HG03342 (cell line): ENCODE results near the gene CYP2U1.
"Not testable (repeated sequence)": the region's sequence is repeated elsewhere in the genome, so short reads cannot be mapped to it uniquely, and the experiment has no call there.

Experiments
- ATAC-seq: cut with Tn5 transposase; IDR thresholded peaks from one replicate; pipeline ENCODE4 v1.9.1; 2021; ENCODE audit warnings: mild to moderate bottlenecking, moderate library complexity; ENCODE audit not compliant: unreplicated experiment

CYP2U1 gene

DNA sequence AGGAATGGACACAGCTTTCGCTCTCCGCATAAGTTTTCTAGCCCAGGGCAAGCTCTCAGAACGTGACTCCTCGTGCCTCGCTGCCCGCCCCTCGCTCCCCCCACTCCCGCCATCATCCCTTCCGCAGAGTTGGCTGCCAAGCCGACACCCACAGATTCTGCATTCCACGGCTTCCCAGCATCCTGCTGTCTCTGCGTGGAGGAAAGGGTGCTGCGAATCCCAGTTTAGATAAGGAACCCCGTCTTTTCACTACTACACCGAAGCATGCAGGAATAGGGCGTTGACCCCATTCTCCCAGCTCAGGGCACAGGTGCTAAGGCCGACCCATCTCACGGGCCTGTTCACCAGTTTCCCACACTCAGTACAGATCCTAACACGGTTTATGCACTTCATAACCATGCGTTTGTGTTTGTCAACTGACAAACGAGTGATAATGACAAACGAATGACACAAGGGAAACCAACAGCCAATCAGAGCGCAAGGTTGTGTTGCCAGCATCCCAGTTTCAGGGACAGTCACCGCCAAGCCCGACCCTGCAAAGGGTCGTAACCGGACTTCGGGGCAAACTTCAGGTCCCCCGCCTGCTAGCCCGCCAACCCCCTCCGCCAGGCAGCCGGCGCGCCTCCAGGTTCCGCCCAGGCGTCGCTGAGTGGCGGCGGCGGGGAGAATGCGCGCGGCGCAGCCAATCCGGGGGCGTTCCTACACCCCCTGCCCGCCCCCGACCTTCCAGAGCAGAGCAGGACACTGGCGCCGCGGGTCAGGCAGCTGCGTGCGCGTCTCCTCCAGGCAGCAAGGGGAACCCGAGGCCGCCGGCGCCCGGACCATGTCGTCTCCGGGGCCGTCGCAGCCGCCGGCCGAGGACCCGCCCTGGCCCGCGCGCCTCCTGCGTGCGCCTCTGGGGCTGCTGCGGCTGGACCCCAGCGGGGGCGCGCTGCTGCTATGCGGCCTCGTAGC, at the start of gene CYP2U1:
Gene CYP2U1, plus strand, starts transcription at position 729 of the 954 bp plus-strand sequence. Its CDS starts 95 bp downstream, at position 824.
- ATAC-seq, result peak; percentile 95

DNA sequence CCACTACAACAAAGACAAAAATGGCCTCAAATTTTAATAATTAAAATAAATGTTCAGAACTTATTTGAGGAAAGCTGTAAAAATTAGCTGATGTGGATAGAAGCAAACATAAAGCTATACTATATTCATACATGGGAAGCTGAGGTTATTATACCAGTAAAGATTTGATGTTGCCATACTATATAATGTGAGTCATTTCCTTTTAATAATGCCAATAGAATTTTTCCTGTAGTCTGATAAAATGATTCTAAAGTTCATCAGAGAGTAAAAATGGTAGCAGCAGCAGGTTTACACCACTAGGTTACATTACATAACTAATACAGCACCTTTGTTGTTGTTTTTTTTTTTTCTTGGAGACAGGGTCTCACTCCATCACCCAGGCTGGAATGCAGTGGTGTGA, 45.5 kb upstream of the CYP2U1 start:
- no peak for ATAC-seq

DNA sequence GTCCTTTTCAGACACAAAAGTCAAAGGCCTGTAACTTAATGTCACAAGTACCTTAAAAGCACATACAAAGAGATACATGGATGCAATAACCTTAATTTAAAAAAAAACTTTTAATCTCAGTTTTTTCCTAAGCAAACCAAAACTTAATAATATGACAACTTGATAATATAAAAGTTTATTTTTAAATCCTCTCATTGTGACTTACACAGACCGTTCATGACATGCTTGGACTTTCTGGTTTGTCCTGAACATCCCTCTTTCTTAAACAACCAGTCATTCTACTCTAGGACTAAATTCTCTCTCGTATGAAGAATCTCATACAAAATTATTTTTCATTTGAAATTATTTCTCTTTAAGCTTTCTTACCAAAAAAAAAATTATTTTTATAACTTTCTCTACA, 43.1 kb upstream of the CYP2U1 start:
- ATAC-seq, result no peak

DNA sequence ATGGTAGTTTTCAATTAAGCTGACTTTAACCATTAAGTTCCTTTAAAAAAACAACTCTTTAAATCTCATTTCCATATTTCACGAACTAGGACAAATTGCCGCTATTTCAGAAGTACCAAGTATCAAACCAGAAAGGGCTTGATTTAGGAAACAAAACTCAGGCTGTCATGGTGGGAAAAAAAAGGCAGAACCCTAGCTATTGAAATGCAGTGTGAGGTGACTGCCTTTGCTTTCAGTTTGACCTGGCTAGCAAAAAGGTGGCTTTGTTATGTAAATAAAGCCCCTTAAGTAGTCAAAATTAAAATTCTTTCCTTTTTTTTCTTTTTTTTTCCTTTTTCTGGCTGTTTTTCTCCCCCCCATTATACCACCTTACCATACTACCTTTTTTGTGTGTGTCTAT, 40.6 kb upstream of the CYP2U1 start:
- ATAC-seq, result no peak

DNA sequence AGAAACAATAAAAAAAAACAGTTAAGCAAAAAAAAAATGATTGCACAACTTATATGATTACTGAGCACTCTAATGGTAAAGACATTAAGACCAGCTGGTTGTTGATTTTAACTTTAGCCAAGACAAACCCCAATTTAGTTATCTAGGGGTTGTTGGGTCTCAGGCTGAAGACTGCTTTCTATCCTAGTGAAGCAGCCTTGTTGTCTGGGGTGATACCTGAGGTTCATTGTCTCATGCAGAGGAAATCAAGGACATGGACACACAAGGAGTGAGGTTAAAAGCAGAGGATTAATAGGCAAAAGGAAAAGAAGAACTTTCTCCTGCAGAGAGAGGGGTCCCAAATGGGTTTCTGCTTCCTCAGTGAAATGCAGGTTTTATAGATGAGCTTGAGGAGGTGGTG, 40.0 kb upstream of the CYP2U1 start:
- no peak for ATAC-seq

DNA sequence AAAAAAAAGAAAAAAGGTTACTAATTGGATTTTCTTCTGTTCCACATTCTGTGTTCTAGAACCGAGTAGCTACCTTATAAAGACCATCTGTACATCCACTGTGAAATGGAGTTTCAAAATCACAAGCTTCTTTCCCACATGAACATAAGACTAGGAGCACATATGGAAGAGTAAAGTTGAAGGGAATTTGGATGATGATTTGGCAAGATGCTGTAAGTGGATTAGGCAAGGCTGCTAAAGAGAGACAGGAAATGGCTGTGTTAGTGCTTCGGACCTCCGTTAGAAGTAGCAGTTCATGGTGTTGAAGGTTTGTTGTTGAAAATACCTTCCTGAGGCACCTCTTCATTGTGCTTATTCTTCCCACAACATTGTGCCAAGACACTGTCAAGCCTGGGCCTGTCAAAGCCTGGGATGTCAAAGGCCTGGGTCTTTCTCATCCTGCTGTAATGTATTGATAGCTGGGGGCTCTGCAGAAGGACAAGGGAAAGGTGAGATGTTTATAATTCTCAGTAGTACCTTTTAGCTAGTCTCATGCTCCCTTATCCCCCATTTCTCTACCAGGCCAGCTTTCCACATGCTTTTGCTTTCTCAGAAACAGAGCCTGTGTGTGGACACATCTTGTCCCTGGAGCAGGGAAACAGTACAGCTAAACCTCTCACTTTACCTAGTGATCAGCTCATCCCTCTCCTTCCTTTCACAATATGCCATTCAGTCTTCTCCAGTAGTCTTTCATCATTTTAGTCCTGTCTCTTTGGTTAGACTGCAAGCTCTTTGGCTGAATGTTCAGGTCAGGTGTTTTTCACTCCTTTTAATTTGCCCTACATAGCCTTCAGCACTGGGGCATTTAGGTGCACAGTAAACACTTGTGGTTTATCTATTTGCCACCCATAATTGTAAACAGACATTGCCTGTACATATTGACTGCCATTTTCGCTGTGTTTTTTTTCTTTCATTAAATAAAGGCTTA, 37.9 kb upstream of the CYP2U1 start:
- ATAC-seq, result no peak

DNA sequence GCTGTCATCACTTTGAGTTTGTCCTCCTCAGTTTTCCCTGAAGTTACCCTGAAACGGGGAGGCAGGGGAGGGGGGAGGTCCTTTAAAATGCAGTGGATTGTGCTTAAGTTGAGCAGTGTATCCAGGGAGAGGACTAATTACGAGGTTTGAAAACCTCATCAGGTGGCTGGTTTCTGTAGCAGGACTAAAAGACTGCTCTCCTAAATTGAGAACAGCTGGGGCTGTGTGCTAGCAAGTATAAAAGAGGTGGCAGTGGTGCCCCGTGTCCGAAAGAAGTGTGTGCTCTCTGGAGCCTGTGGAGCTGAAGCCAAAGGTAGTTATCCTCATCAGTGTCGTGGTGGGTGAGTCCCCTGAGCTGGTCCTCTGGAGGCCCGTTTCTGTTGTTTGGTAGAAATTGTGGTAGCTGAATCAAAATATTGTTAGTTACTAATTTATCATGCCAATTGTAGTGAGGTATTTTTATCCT, 37.2 kb upstream of the CYP2U1 start:
- ATAC-seq, result no peak

DNA sequence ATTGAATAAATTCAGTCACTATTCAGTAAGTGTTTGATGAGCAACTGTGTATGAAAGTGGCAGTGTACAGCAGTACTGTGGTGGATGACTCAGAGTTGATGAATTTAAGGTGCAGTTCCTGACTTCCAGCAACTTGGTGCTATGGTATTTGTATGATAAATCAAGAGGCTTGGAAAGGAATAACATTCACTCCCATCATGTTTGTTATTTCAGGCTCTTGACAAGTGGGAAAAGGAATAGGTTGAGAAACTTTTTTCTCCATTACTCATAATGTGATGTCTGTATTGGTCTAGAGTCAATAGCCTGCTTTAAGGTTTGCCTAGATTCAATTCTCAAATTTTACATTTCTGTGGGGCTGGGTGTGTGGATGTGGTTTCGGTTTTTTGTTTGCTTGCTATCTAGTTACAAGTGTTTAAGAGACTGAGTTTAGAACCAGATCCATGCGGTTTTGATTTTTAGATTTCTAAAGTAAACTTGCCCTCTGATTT, 35.1 kb upstream of the CYP2U1 start:
- ATAC-seq, result no peak

DNA sequence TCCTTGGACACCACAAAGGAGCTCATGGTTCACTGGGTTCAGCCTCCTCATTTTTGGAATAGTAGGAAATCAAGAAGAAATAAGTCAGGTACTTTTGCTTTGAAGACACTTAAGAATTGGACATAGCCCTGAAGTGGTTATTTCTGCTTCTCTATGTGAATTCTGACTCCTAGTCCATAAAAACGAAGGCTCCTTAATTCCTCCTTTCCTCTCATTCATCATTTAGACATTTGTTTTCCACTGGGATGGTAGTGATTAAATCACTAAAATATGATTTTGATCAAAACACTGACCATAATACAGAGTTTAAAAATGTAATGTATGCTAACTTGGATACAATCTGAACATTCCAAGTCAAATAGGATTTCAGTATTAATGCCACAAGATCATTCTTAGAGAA, 34.7 kb upstream of the CYP2U1 start:
- no peak for ATAC-seq

DNA sequence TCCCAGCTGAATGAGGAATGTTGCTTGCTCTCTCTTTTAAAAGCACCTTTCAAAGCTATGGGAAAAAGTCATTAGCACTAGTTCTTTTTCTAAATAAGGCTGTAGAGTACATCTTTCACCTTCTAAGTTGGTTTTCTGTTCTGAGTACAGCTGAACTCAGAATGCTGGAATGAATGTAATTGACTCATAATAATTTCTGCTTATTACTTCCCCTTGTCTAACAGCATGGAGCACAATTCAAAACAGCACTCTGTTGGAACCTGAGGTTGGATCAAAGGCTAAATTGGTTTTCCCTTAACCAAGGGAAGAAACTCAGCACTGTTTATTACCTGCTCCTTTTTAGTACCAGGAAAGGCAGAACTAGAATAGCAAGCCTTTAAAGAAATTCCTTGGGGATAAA, 33.5 kb upstream of the CYP2U1 start:
- no peak for ATAC-seq

DNA sequence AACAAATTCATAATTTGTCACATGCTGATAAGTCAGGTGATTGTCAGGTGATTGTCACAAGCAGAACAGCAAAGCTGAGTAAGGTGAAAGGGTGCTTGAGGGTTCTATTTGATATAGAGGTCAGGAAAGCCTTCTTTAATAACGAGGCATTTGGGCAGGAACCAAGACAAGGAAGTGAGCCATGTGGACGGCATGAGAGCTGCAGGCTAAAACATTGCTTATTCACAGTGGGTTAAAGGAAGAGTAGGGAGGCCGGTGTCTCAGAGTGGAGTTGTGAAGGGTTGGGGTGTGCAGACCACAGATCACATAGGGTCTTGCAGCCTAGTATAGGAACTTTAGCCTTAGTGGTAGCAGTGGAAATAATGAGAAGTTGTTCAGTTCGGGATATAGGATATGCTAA, 31.3 kb upstream of the CYP2U1 start:
- ATAC-seq, result no peak

DNA sequence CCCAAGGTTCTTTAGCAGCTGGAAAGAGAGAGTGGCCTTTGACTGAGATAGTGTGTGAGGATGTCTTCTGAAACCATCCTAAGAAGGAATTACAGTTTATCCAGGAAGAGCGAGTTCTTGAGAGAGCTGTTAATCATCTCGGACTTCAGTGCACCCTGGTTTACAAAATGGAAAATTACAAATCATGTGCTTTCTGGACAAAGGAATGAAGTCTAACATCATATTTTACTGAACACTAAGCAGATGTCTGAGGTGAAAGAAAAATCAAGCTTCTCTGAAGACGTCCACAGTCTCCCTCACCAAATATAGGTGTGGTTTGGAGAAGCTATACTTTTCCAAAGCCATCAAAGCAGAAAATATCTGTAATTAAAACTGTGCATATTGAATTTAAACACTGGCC, 30.8 kb upstream of the CYP2U1 start:
- ATAC-seq, result no peak

DNA sequence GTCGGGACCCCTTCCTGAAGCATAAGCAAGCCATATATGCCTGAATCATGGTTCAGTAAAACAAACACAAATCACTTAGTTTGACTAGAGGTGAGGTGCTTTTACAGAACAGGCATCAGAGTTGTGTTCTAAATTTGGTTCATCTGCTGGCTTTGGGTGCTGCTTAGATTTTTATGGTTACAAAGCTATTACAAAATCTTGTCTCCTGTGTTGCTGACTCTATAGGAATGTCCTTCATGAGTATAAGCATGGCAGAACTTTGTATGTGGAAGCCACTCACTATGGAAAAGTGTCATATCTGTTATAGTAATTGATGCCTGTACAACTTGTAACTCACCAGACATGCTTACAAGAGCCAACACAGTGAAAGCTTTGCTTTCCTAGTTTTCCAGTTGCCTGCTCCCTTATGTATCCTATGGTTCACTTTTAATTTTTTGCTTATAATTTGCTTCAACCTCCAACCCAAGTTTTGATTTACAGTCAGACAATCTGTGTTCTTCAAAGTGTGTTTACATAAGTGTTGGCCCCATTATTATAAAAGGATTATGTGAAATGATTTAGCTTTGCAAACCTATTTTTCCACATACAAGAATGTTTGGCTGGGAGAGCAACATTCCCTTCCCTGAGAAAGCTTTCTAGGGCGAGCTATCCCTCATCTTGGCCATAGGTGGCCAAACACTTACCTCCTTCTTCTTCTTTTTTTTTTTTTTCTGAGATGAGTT, 30.0 kb upstream of the CYP2U1 start:
- no peak for ATAC-seq

DNA sequence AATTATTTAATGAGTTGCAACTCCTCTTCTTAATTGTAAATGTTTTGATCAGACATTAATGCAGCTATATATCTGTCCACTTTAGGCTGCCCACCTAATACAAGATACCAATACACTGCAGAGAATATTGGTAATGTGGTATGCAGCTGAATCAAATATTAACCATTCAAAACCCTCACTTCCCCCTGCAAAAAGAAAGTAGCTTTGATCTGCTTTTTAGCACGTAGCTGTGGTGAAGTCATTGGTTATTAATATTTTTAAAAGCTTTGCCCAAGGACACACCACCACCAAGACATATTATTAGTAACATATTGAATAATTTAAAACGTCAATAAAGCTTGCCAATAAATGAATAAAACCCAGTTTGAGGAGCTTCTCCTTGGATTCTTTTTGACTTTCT, 28.6 kb upstream of the CYP2U1 start:
- peak; percentile 82 for ATAC-seq

DNA sequence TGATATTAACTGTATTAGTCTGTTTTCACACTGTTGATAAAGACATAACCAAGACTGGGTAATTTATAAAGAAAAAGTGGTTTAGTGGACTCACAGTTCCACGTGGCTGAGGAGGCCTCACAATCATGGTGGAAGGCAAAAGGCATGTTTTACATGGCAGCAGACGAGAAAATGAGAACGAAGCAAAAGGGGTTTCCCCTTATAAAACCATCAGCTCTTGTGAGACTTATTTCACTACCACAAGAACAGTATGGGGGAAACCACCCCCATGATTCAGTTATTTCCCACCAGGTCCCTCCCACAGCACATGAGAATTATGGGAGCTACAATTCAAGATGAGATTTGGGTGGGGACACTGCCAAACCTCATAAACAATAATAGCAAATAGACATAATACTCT, 26.3 kb upstream of the CYP2U1 start:
- ATAC-seq, result not testable (repeated sequence)

DNA sequence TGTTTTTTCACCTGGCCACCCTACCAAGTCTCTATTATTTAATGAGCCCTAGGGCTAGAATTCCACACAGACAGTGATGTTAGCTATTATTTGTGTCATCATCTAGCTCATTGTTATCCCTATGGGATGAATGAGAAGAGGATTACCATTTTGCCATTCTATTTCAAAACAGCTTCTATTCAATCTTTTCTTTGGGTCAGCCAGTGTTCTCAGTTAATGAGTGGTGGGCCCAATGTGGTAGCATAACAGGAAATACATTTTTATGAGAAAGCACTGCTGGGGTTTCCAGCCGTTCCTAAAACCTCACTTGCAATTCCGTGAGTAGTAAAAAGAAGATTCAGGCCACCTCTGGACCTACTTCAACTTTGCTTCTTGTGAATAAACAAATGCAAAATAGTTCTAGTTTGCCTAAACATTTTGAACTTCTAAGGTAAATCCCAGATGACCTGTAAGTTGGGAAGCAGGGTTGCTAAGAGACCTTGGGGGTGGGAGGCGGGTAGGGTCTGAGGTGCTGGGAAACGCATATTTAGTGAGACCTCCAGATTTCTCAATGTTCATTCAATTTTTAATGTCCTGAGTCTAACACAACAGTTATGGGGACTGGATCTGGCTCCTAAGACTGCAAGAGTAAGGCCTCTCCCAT, 24.8 kb upstream of the CYP2U1 start:
- no peak for ATAC-seq

DNA sequence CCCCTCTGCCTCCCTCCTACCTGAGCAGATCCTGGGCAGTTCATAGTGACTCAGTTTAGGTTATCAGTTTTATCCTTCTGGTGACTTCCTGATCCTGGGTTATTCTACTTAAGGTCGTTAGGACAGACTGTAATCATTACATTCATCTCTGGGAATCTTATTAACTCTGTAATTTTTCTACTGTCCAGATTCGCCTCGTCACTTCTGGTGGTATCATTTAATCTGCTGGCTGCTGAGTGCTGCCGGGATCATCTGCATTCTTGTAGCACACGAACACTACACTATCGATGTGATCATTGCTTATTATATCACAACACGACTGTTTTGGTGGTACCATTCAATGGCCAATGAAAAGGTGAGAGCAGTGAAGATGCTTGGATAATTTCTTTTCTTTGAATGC, 23.0 kb upstream of the CYP2U1 start:
- no peak for ATAC-seq

DNA sequence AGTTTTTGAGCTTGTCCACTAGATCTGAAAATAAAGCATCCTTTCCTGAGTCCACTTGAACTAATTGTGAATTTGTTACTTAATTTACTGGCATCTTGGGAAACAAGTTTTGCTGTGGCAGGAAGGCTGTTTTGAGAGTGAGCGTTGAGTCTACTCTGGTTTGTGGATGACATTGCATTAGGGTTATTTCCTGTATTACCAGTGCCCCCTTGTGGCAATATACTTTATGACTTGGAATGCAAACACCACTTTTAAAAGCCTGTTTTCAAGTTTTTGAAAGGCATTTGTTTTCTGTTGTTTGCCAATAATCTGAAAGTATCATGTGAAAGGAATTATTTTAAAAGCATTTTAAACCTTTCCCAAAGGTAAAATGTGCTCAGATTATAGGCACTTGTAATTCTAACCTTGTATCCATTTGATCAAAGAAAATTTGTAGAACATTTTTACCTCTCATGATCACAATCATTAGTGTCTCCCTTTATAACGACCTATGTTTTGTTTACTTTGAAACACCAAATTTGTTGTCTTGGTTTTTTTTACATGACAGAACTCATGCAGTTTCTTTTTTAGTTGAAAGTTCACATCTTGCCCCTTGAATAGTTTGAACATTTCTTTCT, 18.0 kb upstream of the CYP2U1 start:
- peak; percentile 93 for ATAC-seq

DNA sequence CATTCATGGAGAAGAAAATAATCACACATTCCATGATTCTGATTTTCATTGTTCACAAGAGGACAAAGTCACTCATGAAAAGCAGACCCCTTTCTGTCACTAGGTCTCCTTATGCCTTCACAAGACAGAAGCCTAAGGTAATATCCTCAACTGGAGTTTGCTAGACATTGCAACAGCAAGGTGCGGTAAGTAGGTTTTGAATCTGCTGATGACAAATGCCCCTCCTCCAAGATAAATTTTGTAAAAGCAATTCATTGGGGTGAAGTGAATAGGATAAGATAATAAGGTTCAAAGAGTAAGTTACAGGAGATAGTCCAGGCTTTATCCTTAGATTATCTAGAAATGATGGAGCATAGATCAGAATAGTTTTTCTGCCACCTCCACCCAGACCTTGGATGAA, 16.1 kb upstream of the CYP2U1 start:
- no peak for ATAC-seq

DNA sequence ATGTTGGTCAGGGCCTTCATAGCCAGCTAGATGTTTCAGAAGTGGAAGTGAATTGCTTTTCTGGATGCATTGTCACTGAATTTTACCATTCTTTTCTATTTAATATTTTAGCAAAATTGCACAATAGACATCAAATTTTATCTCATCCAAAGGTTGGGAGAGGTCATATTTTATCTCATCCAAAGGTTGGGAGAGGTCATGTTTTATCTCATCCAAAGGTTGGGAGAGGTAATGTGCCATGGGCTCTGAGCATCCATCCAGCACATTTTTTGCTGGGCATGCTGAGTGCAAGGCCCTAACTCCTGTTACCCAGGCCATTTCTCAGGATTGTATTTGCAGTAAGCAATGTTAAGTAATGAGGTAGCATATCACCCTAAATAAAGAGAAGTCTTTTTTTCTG, 14.7 kb upstream of the CYP2U1 start:
- no peak for ATAC-seq
